ENCODE measurements around the gene EYS. TPM values are rescaled to one million over a fixed set of nuclear protein-coding genes. Genes with fewer than 3 reads are reported as not detected.

The EYS gene
- total RNA-seq, 1 experiment from 2014 or later: not detected

GRCh38 chr6:63886341-63886740 is 1820.7 kb downstream of the EYS start:
- no peak for TF ChIP-seq CTCF (conservative IDR thresholded peaks at IDR 0.05)
- Histone ChIP-seq H3K4me1 (ENCODE audit: insufficient read depth, low read length) (no peaks in the 10 kb centered on the region), H3K56ac (ENCODE audit: insufficient read length, low read depth, low read length) (no peak overlapping the region), H3T11ph (ENCODE audit: low read length) (no peak overlapping the region), H3K4me2 (ENCODE audit: insufficient read depth, insufficient read length, low read length) (no peak overlapping the region), H3K27me3 (ENCODE audit: insufficient read depth, low read length) (no peaks in the 10 kb centered on the region), H3K23ac (ENCODE audit: insufficient read length, low read depth, low read length) (no peak overlapping the region), H4K8ac (replicated peaks; ENCODE audit: insufficient read length, low read depth, low read length) (no peak overlapping the region), H3K18ac (ENCODE audit: insufficient read length, low read depth, low read length) (no peak overlapping the region), H2BK20ac (ENCODE audit: low read depth, low read length, poor library complexity, severe bottlenecking) (no peak overlapping the region), H4K91ac (ENCODE audit: insufficient read length, low read depth, low read length) (no peak overlapping the region), H3K14ac (ENCODE audit: insufficient read depth, low read length) (no peak overlapping the region), H2BK15ac (ENCODE audit: low read depth, low read length) (no peak overlapping the region), H3K23me2 (ENCODE audit: insufficient read length, low read depth, low read length, poor library complexity, severe bottlenecking) (no peaks in the 10 kb centered on the region), H2BK5ac (ENCODE audit: insufficient read length, low read length) (no peak overlapping the region), H3K9ac (ENCODE audit: extremely low read depth, insufficient read length, low read length) (no peak overlapping the region), H3K4ac (ENCODE audit: low read depth, low read length) (no peak overlapping the region), H2AK5ac (ENCODE audit: insufficient read length, low read length) (no peak overlapping the region), H3K9me3 (ENCODE audit: control insufficient read depth, low read depth, low read length) (no peaks in the 10 kb centered on the region), H4K5ac (ENCODE audit: insufficient read length, low read depth, low read length) (no peak overlapping the region), H3K79me1 (ENCODE audit: insufficient read depth, low read depth, low read length, poor library complexity, severe bottlenecking) (no peaks in the 10 kb centered on the region), H2BK12ac (ENCODE audit: insufficient read length, low read depth, low read length) (no peak overlapping the region), H2BK120ac (ENCODE audit: low read depth, low read length, poor library complexity, severe bottlenecking) (no peak overlapping the region), H3K27ac (ENCODE audit: insufficient read length, low read depth, low read length) (no peak overlapping the region), H3K79me2 (ENCODE audit: insufficient read depth, low read length) (no peaks in the 10 kb centered on the region), H4K20me1 (ENCODE audit: control insufficient read depth, insufficient read depth, insufficient read length) (no peaks in the 10 kb centered on the region), H2AFZ (ENCODE audit: low read length) (no peak overlapping the region)
- no peak for DNase-seq
- H3K27me3 Mint-ChIP-seq (ENCODE audit: low read depth): no peaks in the 10 kb centered on the region
- no peak overlapping the region for H3K27ac Mint-ChIP-seq
- no peaks in the 10 kb centered on the region; a peak in 2 of 7 replicates for H3K36me3 Mint-ChIP-seq (ENCODE audit: insufficient read depth in 1 of 3, low read depth in 3 of 3)
- peaks cover 0 to 4% of the 10 kb centered on the region in 2 experiments; a peak in 2 of 5 replicates for H3K9me3 Mint-ChIP-seq
- no peaks in the 10 kb centered on the region for H3K4me1 Mint-ChIP-seq
- no CpG with 5 or more reads among the region's 3 CpGs for WGBS (ENCODE audit: extremely low coverage, insufficient read length, low lambda C conversion rate)
- H3K4me3 Mint-ChIP-seq: no peak overlapping the region
